ENCODE data around the gene PIGW. TPM values are rescaled to one million over a fixed set of nuclear protein-coding genes. Genes with fewer than 3 reads are reported as not detected.

Gene PIGW
- total RNA-seq, 2 experiments from 2014 or later: 3.3 to 3.4 TPM

- intact Hi-C loops (cut with DNase I, micrococcal nuclease): loop anchor here in 1 of 2 experiments (2.0 kb wide), 1 partner anchor 14 kb away; no protein-coding TSS in a partner anchor
- peak overlapping the region; percentile 61 for H3K27ac Mint-ChIP-seq
- ATAC-seq (ENCODE audit: poor library complexity) (peak; percentile 50), DNase-seq (peak in 3 of 14 experiments; percentile 43 to 57 (median 44))
- POLR2A ChIA-PET: interaction anchor here (0.7 to 1.4 kb wide), 4 partner anchors 10 to 53 kb away, joined by 3 to 6 read pairs (median 4); partner anchors contain the start of genes MRM1, MYO19 and PIGW
- no peaks in the 10 kb centered on the region for H3K9me3 Mint-ChIP-seq
- H3K27ac ChIP-seq (ENCODE audit: low read depth in 1 of 2, low read length in 2 of 2): no peak overlapping the region
- H3K9me3 ChIP-seq (ENCODE audit: control insufficient read depth in 1 of 2, insufficient read depth in 1 of 2, low read length in 2 of 2): no peaks in the 10 kb centered on the region
- H3K4me3 ChIP-seq (ENCODE audit: low read length): no peak overlapping the region
- peak overlapping the region; percentile 68 for H3K4me3 Mint-ChIP-seq
- CTCF ChIA-PET: interaction anchor here (0.6 to 0.7 kb wide), 2 partner anchors 68 to 712 kb away, joined by 3 read pairs; no protein-coding TSS in a partner anchor
- TF ChIP-seq, protein P1, sequence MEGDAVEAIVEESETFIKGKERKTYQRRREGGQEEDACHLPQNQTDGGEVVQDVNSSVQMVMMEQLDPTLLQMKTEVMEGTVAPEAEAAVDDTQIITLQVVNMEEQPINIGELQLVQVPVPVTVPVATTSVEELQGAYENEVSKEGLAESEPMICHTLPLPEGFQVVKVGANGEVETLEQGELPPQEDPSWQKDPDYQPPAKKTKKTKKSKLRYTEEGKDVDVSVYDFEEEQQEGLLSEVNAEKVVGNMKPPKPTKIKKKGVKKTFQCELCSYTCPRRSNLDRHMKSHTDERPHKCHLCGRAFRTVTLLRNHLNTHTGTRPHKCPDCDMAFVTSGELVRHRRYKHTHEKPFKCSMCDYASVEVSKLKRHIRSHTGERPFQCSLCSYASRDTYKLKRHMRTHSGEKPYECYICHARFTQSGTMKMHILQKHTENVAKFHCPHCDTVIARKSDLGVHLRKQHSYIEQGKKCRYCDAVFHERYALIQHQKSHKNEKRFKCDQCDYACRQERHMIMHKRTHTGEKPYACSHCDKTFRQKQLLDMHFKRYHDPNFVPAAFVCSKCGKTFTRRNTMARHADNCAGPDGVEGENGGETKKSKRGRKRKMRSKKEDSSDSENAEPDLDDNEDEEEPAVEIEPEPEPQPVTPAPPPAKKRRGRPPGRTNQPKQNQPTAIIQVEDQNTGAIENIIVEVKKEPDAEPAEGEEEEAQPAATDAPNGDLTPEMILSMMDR (IDR thresholded peaks at IDR 0.05): no peak
- H3K36me3 Mint-ChIP-seq (ENCODE audit: low read depth): peaks cover 55% of the 10 kb centered on the region
- no peaks in the 10 kb centered on the region for H3K27me3 Mint-ChIP-seq
- peaks cover 44% of the 10 kb centered on the region for H3K4me1 ChIP-seq (ENCODE audit: insufficient read depth, low read length)
- H3K27me3 ChIP-seq (ENCODE audit: control insufficient read depth in 1 of 2, insufficient read depth in 2 of 2, low read length in 2 of 2): no peaks in the 10 kb centered on the region
- peaks cover 83% of the 10 kb centered on the region for H3K4me1 Mint-ChIP-seq (ENCODE audit: low read depth)
- peaks cover 18% of the 10 kb centered on the region for H3K36me3 ChIP-seq (ENCODE audit: insufficient read depth, low read length)
These were observed 16.0 kb downstream of the PIGW start for GRCh38 chr17:36550491-36551417.

DNA sequence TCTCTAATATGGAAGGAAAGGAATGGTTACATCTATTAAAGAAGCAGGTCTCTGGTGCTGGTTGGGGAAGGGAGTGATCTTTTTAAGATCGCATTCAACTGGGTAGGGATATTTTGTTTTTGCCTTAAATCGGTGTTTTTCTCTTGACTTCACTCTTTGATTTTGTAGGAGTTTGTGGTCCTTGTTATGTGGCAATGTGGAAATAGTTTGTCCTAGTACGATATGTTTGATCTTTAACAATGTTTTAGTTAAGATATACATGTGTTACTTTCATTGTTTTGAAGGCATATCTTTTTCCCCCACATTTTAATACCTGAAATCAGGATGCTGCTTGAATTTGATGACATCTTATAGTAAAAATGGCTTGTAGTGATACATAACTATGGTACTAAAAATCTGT lies 18.7 kb downstream of the PIGW start:
- H3K4me1 ChIP-seq (ENCODE audit: insufficient read depth, low read length): peaks cover 37% of the 10 kb centered on the region
- peak in 1 of 14 experiments; percentile 20 for DNase-seq
- no peak overlapping the region for H3K27ac ChIP-seq (ENCODE audit: low read depth in 1 of 2, low read length in 2 of 2)
- H3K9me3 ChIP-seq (ENCODE audit: control insufficient read depth in 1 of 2, insufficient read depth in 1 of 2, low read length in 2 of 2): no peaks in the 10 kb centered on the region
- Mint-ChIP-seq H3K27me3 (no peaks in the 10 kb centered on the region), H3K36me3 (ENCODE audit: low read depth) (peaks cover 56% of the 10 kb centered on the region), H3K4me3 (peak overlapping the region; percentile 49), H3K4me1 (ENCODE audit: low read depth) (peaks cover 75% of the 10 kb centered on the region), H3K9me3 (no peaks in the 10 kb centered on the region), H3K27ac (peak overlapping the region; percentile 70)
- TF ChIP-seq, protein P1 (IDR thresholded peaks at IDR 0.05): no peak
- peaks cover 37% of the 10 kb centered on the region for H3K36me3 ChIP-seq (ENCODE audit: insufficient read depth, low read length)
- POLR2A ChIA-PET: interaction anchor here (0.8 to 0.9 kb wide), 2 partner anchors 8 to 386 kb away, joined by 3 read pairs; no protein-coding TSS in a partner anchor
- intact Hi-C loops (cut with DNase I, micrococcal nuclease): no loop called here
- no peak for ATAC-seq (ENCODE audit: poor library complexity)
- H3K4me3 ChIP-seq (ENCODE audit: low read length): no peak overlapping the region
- CTCF ChIA-PET: interaction anchor here (1.2 to 1.9 kb wide), 2 partner anchors 19 to 47 kb away, joined by 3 to 4 read pairs; partner anchors contain the start of gene MYO19
- H3K27me3 ChIP-seq (ENCODE audit: control insufficient read depth in 1 of 2, insufficient read depth in 2 of 2, low read length in 2 of 2): no peaks in the 10 kb centered on the region

DNA sequence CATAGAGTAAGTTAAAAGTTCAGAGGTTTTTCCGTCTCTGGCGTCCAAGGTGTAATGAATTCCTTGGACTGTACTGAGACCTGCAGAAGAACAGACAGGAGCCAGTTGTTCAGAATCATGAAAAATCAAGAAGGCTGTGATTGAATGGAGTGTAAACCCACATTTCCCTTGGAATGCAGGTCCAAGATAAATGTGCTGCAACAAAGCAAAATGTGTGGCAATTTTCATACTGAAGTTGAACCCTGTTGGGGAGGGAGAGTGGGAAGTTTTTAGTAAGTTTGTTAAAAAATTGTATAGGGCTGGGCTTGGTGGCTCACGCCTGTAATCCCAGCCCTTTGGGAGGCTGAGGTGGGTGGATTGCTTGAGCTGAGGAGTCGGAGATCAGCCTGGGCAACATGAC lies 31.3 kb downstream of the PIGW start:
- H3K4me1 ChIP-seq (ENCODE audit: insufficient read depth, low read length): no peaks in the 10 kb centered on the region
- Mint-ChIP-seq H3K4me3 (no peak overlapping the region), H3K4me1 (ENCODE audit: low read depth) (peaks cover 21% of the 10 kb centered on the region), H3K9me3 (no peaks in the 10 kb centered on the region), H3K27me3 (no peaks in the 10 kb centered on the region), H3K36me3 (ENCODE audit: low read depth) (peaks cover 84% of the 10 kb centered on the region), H3K27ac (no peak overlapping the region)
- TF ChIP-seq, protein P1 (IDR thresholded peaks at IDR 0.05): no peak
- no peak overlapping the region for H3K4me3 ChIP-seq (ENCODE audit: low read length)
- no peaks in the 10 kb centered on the region for H3K27me3 ChIP-seq (ENCODE audit: control insufficient read depth in 1 of 2, insufficient read depth in 2 of 2, low read length in 2 of 2)
- intact Hi-C loops (cut with DNase I, micrococcal nuclease): no loop called here
- H3K27ac ChIP-seq (ENCODE audit: low read depth in 1 of 2, low read length in 2 of 2): no peak overlapping the region
- DNase-seq: no peak
- CTCF ChIA-PET: no interaction called here
- H3K36me3 ChIP-seq (ENCODE audit: insufficient read depth, low read length): peaks cover 89% of the 10 kb centered on the region
- POLR2A ChIA-PET: interaction anchor here (0.9 to 2.5 kb wide), 2 partner anchors 16 to 20 kb away, joined by 3 to 16 read pairs; partner anchors contain the start of gene GGNBP2
- no peaks in the 10 kb centered on the region for H3K9me3 ChIP-seq (ENCODE audit: control insufficient read depth in 1 of 2, insufficient read depth in 1 of 2, low read length in 2 of 2)
- no peak for ATAC-seq (ENCODE audit: poor library complexity)

All from CD4-positive, alpha-beta T cell (primary cell).